Endothelial cell of umbilical vein (primary cell): ENCODE results near the gene SELENOO.

Source experiments
- EZH2 ChIP-seq: IDR thresholded peaks from 2 replicates; pipeline ENCODE4 v1.6.1; 2012; ENCODE audit warnings: borderline replicate concordance, low read depth, mild to moderate bottlenecking, moderate library complexity, low read length, inconsistent platforms; ENCODE audit not compliant: severe bottlenecking
- POLR2A ChIP-seq: IDR thresholded peaks from 2 replicates; pipeline ENCODE4 v1.6.1; 2012; ENCODE audit warnings: low read depth, mild to moderate bottlenecking, control low read depth, low read length
- POLR2AphosphoS5 ChIP-seq: IDR thresholded peaks from 2 replicates; pipeline ENCODE4 v1.6.1; 2012; ENCODE audit warnings: low read depth, mild to moderate bottlenecking, control low read depth, low read length, moderate library complexity; ENCODE audit not compliant: insufficient read depth
- TF ChIP-seq, protein P1 (sequence below), 2 donors: IDR thresholded peaks; 1 replicate in 1 of 2; 2 replicates in 1 of 2; pipeline ENCODE4 v1.5.1; 2011; ENCODE audit warnings: low read length in 2 of 2, mild to moderate bottlenecking in 2 of 2, moderate library complexity in 2 of 2, control low read depth in 1 of 2, inconsistent platforms in 1 of 2, low read depth in 1 of 2; ENCODE audit not compliant: insufficient read depth in 1 of 2; ENCODE audit errors: extremely low read depth in 1 of 2

DNA sequence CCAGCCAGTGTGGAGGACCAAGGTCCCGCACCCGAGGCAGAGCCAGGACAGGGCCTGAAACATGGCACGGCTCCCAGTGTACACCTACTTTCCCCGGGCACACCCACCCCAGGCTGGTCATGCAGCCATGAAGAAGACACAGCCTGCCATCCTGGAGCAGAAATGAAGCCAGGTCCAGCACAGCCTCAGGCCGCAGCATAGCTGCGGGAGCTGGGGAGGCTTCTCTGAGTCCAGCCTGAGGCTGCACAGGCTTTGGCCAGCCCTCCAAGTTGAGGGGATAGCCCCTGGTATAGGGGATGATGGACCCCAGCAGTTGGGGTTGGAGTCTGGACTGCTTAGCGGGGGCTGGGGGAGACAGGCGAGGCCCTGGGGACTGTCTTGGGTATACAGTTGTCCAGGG is 53.1 kb downstream of the SELENOO start:
- TF ChIP-seq, protein P1, sequence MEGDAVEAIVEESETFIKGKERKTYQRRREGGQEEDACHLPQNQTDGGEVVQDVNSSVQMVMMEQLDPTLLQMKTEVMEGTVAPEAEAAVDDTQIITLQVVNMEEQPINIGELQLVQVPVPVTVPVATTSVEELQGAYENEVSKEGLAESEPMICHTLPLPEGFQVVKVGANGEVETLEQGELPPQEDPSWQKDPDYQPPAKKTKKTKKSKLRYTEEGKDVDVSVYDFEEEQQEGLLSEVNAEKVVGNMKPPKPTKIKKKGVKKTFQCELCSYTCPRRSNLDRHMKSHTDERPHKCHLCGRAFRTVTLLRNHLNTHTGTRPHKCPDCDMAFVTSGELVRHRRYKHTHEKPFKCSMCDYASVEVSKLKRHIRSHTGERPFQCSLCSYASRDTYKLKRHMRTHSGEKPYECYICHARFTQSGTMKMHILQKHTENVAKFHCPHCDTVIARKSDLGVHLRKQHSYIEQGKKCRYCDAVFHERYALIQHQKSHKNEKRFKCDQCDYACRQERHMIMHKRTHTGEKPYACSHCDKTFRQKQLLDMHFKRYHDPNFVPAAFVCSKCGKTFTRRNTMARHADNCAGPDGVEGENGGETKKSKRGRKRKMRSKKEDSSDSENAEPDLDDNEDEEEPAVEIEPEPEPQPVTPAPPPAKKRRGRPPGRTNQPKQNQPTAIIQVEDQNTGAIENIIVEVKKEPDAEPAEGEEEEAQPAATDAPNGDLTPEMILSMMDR (IDR thresholded peaks at IDR 0.05; ENCODE audit: extremely low read depth in 1 of 2, insufficient read depth in 1 of 2, low read depth in 1 of 2, low read length in 2 of 2) = no peak
- no peak for TF ChIP-seq EZH2
- TF ChIP-seq POLR2AphosphoS5 = no peak
- TF ChIP-seq POLR2A = no peak
